ENCODE measurements around the gene TOE1.
"Not testable (repeated sequence)": the region's sequence is repeated elsewhere in the genome, so short reads cannot be mapped to it uniquely, and the experiment has no call there.

The TOE1 gene

GRCh38 chr1:45355683-45356082 lies 15.7 kb downstream of the TOE1 start:
- TF ChIP-seq, protein P1, sequence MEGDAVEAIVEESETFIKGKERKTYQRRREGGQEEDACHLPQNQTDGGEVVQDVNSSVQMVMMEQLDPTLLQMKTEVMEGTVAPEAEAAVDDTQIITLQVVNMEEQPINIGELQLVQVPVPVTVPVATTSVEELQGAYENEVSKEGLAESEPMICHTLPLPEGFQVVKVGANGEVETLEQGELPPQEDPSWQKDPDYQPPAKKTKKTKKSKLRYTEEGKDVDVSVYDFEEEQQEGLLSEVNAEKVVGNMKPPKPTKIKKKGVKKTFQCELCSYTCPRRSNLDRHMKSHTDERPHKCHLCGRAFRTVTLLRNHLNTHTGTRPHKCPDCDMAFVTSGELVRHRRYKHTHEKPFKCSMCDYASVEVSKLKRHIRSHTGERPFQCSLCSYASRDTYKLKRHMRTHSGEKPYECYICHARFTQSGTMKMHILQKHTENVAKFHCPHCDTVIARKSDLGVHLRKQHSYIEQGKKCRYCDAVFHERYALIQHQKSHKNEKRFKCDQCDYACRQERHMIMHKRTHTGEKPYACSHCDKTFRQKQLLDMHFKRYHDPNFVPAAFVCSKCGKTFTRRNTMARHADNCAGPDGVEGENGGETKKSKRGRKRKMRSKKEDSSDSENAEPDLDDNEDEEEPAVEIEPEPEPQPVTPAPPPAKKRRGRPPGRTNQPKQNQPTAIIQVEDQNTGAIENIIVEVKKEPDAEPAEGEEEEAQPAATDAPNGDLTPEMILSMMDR (IDR thresholded peaks at IDR 0.05; ENCODE audit: insufficient read depth, low read length, poor library complexity, severe bottlenecking), result no peak
- Histone ChIP-seq H3K4me3 (replicated peaks; ENCODE audit: low read depth, low read length) (no peak overlapping the region), H3K36me3 (ENCODE audit: control insufficient read depth, insufficient read depth, low read length) (no peaks in the 10 kb centered on the region), H3K27me3 (replicated peaks; ENCODE audit: control insufficient read depth, insufficient read depth, low read length) (no peaks in the 10 kb centered on the region)
- DNase-seq (ENCODE audit: extremely low read depth, insufficient read length), result no peak

- Histone ChIP-seq H3K36me3 (ENCODE audit: control insufficient read depth, insufficient read depth, low read length) (no peaks in the 10 kb centered on the region), H3K27me3 (replicated peaks; ENCODE audit: control insufficient read depth, insufficient read depth, low read length) (no peaks in the 10 kb centered on the region), H3K4me3 (replicated peaks; ENCODE audit: low read depth, low read length) (no peak overlapping the region)
- DNase-seq (ENCODE audit: extremely low read depth, insufficient read length), result no peak
- TF ChIP-seq, protein P1 (IDR thresholded peaks at IDR 0.05; ENCODE audit: insufficient read depth, low read length, poor library complexity, severe bottlenecking), result no peak
These were observed 16.2 kb downstream of the TOE1 start for GRCh38 chr1:45356186-45356585.

- no peak overlapping the region for H3K4me3 ChIP-seq (replicated peaks; ENCODE audit: low read depth, low read length)
- TF ChIP-seq, protein P1 (IDR thresholded peaks at IDR 0.05; ENCODE audit: insufficient read depth, low read length, poor library complexity, severe bottlenecking), result peak; percentile 46
- no peak for DNase-seq (ENCODE audit: extremely low read depth, insufficient read length)
- H3K27me3 ChIP-seq (replicated peaks; ENCODE audit: control insufficient read depth, insufficient read depth, low read length), result no peaks in the 10 kb centered on the region
- no peaks in the 10 kb centered on the region for H3K36me3 ChIP-seq (ENCODE audit: control insufficient read depth, insufficient read depth, low read length)
These were observed 20.0 kb downstream of the TOE1 start for GRCh38 chr1:45359882-45360513.

DNA sequence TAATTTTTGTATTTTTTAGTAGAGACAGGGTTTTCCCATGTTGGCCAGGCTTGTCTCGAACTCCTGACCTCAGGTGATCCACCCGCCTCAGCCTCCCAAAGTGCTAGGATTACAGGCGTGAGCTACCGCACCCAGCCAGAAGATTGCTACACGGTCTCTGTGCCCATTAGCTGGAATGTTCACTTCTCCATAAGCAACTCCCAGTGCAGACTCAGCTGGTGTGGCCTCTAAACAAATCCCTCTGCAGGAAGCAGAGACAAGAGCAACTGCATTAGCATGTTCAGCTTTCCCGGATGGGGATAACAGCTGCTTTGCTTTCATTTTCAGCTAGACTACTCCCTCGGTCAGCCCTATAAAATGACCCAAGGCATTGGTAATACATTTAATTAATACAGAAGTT lies 21.0 kb downstream of the TOE1 start:
- H3K27me3 ChIP-seq (replicated peaks; ENCODE audit: control insufficient read depth, insufficient read depth, low read length); DNase-seq (ENCODE audit: extremely low read depth, insufficient read length); H3K36me3 ChIP-seq (ENCODE audit: control insufficient read depth, insufficient read depth, low read length); H3K4me3 ChIP-seq (replicated peaks; ENCODE audit: low read depth, low read length): not testable (repeated sequence)

- TF ChIP-seq, protein P1 (IDR thresholded peaks at IDR 0.05; ENCODE audit: insufficient read depth, low read length, poor library complexity, severe bottlenecking), result no peak
- Histone ChIP-seq H3K4me3 (replicated peaks; ENCODE audit: low read depth, low read length) (no peak overlapping the region), H3K36me3 (ENCODE audit: control insufficient read depth, insufficient read depth, low read length) (no peaks in the 10 kb centered on the region), H3K27me3 (replicated peaks; ENCODE audit: control insufficient read depth, insufficient read depth, low read length) (no peaks in the 10 kb centered on the region)
- DNase-seq (ENCODE audit: extremely low read depth, insufficient read length), result no peak
These were observed 24.3 kb downstream of the TOE1 start for GRCh38 chr1:45364294-45364693.

DNA sequence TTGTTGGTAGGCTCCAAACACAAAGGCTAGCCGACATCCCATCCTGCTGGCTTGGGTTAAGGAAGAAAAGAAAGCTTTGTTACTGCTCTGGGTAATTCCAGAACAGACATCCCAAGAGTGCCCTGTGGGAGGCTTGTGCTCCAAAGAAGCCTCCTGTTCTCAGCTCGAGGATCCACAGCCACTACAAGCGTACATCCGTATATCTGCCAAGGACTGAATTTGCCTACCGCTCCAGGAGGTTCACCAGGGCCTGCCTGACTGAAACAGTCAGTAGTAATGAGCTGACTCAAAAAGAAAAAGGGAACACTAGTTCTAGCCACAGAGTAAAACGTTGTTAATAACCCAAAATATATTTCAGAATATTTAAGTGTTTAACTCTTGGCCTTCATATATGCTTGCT lies 25.1 kb downstream of the TOE1 start:
- Histone ChIP-seq H3K36me3 (ENCODE audit: control insufficient read depth, insufficient read depth, low read length) (no peaks in the 10 kb centered on the region), H3K4me3 (replicated peaks; ENCODE audit: low read depth, low read length) (no peak overlapping the region), H3K27me3 (replicated peaks; ENCODE audit: control insufficient read depth, insufficient read depth, low read length) (no peaks in the 10 kb centered on the region)
- DNase-seq (ENCODE audit: extremely low read depth, insufficient read length), result no peak
- TF ChIP-seq, protein P1 (IDR thresholded peaks at IDR 0.05; ENCODE audit: insufficient read depth, low read length, poor library complexity, severe bottlenecking), result no peak
